Endometrium (tissue), 2 donors: ENCODE measurements around the gene UBE2F.
"Not testable (repeated sequence)": the region's sequence is repeated elsewhere in the genome, so short reads cannot be mapped to it uniquely, and the experiment has no call there.

Experiments used
- FAIRE-seq: peaks from 2 replicates; lab custom pipeline; 2012; peaks lifted over from hg19 to GRCh38; lab: Jason Lieb, UNC
- donor health status: control.
- donor health status: control.

Gene UBE2F

DNA sequence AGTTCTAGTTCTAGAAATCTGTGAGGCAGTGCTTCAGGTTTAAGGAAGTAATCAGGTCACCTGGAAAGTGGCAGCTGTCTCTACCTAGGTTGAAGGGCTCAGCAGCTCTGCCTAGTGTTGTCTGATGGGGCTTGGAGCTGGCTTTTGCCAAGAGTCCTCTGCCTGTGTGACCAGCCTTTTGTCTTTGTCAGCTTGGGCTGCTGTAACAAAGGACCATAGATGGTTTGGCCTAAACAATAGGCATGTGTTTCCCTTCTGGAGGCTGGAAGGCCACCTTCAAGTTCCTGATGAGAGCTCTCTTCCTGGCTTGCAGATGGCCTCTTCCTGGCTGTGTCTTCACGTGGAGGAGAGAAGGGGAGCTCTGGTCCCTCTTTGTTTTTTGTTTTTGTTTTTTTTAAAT lies 13.3 kb downstream of the UBE2F start:
- no peak for FAIRE-seq

DNA sequence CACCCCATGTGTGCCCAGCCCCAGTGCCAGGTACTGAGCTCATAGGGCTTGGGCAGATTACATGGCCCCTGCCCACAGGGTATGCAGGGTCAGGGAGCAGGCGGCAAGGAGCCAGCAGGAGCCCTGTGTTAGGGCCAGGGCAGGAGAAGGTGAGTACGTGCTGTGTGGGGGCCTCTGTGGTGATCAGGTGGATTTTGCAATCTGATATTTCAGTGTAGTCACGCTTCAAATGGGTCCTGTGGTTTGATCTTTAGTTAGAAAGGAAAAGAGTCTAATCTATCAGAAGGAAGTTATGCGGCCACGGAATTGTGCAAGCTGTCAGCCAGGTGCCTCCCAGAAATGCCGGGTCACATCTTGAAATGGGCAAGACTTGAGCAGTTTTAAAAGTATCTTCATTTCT lies 13.9 kb downstream of the UBE2F start:
- FAIRE-seq: no peak

DNA sequence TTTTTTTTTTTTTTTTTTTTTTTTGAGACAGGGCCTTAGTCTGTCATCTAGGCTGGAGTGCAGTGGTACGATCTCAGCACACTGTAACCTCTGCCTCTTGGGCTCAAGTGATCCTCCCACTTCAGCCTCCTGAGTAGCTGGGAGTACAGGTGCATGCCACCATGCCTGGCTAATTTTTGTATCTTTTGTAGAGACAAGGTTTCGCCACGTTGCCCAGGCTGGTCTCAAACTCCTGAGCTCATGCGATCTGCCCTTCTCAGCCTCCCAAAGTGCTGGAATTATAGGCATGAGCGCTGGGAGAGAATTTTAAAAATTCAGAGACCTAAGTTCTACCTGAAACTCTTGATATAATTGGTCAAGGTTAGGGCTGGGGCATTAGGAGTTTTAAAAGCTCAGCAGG lies 14.8 kb downstream of the UBE2F start:
- FAIRE-seq: not testable (repeated sequence)

- no peak for FAIRE-seq
Measured at GRCh38 chr2:237982039-237982725, 15.4 kb downstream of the UBE2F start.

GRCh38 chr2:237983922-237984321 lies 17.1 kb downstream of the UBE2F start:
- no peak for FAIRE-seq

GRCh38 chr2:237987268-237987667 lies 20.5 kb downstream of the UBE2F start:
- no peak for FAIRE-seq

- no peak for FAIRE-seq
Measured at GRCh38 chr2:237993701-237994100, 26.9 kb downstream of the UBE2F start.

DNA sequence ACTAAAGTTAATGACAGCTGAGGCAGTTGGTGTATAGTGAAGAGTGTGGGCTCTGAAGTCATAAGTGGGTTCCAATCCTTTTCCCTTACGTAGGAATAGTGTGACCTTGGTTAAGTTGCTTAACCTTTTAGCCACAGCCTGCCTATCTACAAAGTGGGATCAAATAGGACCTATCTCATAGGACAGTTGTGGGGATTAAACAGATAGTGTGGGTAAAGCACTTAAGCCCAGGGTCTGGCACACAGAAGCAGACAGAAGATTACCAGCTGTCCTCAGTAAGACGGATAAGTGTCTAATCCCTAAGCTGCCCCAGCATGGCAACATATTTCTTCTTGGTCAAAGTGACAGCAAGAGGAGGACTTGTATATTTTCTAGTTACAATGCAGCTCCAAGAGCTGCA lies 28.2 kb downstream of the UBE2F start:
- FAIRE-seq: no peak

GRCh38 chr2:237996021-237996593 lies 29.3 kb downstream of the UBE2F start:
- FAIRE-seq: no peak

DNA sequence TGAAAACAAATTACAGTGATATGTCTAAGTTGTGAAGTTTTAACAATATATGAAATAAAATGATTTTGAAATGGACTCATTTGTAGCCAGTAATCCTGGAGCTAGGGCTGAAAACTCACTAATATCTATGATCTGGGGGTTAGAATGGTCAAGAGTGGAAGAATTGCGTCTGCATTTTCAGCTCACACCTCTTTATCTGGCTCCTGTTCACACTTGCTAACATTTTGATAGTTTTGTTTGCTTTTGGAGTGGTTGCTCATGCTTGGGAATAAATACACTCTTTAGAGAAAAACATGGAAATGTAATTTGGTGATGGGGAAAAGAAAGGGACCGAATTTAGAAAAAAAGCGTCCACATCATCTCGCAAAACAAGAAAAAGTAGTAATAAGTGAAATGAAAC lies 30.7 kb downstream of the UBE2F start:
- no peak for FAIRE-seq

- no peak for FAIRE-seq
Measured at GRCh38 chr2:237998530-237998929, 31.7 kb downstream of the UBE2F start.

DNA sequence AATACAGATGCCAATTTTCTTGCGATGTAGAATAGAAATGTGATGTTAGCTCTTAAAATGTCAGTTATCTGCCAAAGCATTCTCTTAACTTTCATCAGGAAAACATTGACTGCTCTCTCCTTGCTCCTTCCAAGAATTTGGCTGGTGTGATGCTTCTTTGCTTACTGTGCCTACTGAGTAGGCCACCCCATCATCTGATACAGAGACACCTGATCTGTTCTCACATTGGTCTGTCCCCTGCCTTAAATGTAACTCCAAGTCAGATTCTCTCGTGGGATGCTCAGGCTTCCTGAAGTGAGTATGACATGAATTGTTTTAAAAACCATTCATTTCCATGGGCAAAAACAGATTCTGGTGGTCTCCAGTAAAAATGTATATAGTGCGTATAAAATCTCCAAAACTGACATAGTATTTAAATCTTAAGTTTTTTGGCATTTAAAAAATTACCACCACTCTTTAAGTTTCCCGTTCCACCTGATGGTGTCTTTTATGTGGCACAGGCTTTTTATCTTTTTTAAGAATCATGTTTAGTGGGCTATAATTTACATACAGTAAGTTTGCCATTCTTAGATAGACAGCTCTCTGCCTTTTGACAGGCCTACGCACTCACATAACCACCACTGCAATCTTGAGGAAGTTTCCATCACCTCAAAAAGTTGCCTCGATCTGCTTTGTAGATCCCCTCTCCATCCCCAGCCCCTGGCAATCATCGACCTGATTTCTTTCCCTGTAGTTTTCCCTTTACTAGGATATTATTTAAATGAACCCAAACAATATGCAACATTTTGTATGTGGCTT lies 36.6 kb downstream of the UBE2F start:
- no peak for FAIRE-seq

DNA sequence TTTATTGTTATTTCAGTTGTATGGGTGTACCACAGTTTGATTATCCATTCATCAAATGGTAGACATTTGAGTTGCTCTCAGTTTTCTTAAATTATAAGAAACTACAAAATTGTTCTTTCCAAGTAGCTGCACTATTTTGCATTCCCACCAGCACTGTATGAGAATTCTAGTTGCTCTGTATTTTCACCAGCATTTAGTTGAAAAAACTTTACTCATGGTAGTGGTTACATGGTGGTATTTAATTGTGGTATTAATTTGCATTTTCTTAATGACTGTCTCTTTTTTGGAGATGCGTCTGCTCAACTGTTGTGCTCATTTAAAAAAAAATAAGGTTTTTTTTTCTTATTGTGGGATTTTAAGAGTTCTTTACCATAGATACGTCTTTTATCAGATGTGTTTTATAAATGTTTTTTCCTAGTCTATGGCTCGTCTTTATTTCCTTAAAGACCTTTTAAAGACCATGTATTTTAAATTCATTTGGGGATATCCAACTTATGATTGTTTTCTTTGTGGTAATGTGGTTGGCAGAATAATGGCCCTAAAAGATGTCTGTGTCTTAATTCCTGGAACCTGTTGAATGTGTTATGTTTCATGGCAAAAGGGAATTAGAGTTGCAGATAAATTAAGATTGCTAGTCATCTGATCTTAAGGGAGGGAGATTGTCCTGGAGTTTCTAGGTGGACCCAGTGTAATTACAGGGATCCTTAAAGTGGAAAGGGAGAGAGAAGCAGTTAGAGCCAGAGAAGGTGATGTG lies 37.4 kb downstream of the UBE2F start:
- no peak for FAIRE-seq

DNA sequence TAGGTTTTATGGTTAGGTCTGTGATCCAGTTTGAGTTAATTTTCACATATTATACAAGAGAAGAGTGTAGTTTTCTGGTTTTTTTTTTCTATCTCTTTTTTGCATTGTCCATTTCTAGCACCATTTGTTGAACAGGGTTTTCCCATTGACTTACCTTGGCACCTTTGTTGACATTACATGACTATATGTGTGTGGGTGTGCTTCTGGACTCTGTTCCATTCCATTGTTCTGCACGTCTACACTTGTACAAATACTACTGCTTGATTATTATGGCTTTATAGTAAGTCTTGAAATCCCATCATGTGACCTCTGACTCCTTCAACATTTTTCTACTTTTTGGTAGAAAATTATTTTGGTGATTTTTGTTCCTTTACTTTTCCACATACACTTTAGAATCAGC lies 38.7 kb downstream of the UBE2F start:
- no peak for FAIRE-seq

GRCh38 chr2:238006510-238006909 lies 39.7 kb downstream of the UBE2F start:
- FAIRE-seq: no peak

DNA sequence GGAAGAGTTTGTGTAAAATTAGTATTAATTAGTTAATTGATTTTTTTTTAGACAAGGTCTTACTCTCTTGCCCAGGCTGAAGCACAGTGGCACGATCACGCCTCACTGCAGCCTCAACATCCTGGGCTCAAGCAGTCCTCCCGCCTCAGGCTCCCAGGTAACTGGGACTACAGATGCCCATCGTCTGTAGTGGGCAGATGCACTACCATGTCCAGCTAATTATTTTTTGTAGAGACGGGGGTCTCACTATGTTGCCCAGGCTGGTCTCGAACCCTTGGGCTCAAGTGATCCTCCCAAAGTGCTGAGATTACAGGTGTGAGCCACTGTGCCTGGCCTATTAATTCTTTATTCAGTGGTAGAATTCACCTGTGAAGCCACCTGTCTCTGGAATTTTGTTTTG lies 41.1 kb downstream of the UBE2F start:
- FAIRE-seq: no peak

DNA sequence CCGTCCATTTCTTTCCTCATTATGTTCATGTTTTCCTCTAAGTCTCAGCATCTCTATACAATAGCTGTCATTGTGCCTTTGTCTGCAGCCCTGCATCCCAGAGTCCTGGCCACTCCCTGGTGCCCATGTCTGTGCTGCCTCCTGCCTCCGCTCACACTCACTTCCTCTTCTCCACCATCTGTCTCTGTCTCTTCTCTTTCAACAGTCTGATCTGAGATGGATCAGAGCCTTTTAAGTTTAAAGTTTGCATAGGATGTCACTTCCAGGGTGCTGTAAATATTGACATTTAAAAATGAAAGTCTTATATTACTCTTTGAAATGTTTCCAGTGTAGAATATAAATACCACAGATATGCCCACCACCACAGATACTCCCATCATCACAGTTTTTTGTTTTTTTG lies 42.7 kb downstream of the UBE2F start:
- FAIRE-seq: no peak

DNA sequence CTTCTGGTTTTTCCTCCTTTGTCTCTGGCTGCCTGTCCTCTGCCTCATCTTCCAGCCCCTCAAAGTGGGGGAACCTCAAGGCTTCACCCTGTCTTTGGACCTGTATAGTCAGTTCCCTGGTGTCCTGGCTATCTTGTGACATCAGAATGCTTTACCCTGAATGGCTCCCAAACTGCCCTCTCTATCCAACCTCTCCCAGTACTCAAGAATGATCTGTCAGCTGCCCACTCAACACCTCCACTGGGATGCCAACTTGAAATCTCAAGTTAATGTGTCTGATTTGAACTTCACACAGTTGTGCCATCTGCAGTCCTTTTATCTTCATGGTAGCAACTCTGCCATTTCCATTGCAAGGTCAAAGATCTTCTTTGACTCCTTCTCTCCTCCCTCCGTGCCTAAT lies 43.8 kb downstream of the UBE2F start:
- no peak for FAIRE-seq

DNA sequence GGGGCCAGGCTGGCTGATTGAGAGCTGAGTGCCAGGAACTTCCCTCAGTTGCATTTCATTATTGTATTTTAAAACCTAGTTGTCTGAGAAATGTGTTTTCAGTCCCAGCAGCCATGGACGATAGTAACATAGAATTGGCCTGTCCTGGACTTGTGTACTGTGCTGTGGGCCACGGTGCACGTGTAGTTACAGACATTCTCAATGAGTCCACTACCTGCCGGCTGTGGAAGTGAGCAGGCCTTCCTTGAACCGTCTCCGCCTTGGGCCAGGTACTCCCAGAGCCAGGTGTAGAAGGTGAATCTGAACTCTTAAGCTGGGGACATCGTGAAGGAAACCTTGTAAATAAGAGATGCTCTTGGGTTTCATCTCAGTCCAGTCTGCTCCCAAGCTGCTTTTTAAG lies 47.0 kb downstream of the UBE2F start:
- FAIRE-seq: no peak

DNA sequence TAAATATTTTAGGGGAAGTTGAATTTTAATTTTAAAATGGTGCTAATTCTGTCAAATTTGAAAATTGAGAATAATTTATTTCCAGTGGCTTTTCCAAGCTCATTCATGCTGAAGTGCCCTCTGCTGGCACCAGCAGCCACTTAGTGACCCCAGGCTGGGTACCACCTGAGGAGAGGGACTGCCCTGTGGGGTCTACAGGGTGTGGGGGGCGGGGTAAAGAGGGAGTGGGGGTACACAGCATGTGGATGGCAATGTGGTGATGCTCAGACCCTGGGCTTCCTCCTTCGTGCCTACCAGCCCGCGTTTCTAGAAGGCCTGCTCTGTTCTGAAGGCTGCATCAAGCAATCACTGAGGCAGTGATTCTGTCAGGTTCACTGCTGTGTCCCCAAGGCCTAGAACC lies 48.9 kb downstream of the UBE2F start:
- FAIRE-seq: no peak

GRCh38 chr2:238016526-238016925 lies 49.7 kb downstream of the UBE2F start:
- FAIRE-seq: no peak

- FAIRE-seq: no peak
Measured at GRCh38 chr2:238019962-238020361, 53.1 kb downstream of the UBE2F start.

GRCh38 chr2:238020816-238021215 lies 54.0 kb downstream of the UBE2F start:
- no peak for FAIRE-seq
